Gastrocnemius medialis (tissue), 4 donors: ENCODE measurements around the gene BEST1.

ENCODE experiments used
- POLR2A ChIP-seq, 2 donors: fragments of 450-650 bp; IDR thresholded peaks; one replicate each; pipeline ENCODE4 v1.6.1; 2017; ENCODE audit warnings: antibody characterized with exemption in 2 of 2, mild to moderate bottlenecking in 2 of 2, moderate library complexity in 2 of 2
- TF ChIP-seq, protein P1 (sequence below), 5 experiments: fragments of 450-650 bp in 3 of 5; fragments of 200-600 bp in 2 of 5; sonication (generic) in 2 of 5; IDR thresholded peaks in 4 of 5; conservative IDR thresholded peaks in 1 of 5; 1 replicate in 4 of 5; 2 replicates in 1 of 5; pipeline ENCODE4 v1.5.1; 2016 to 2019; ENCODE audit warnings: antibody characterized with exemption in 5 of 5, mild to moderate bottlenecking in 3 of 5, moderate library complexity in 3 of 5

DNA sequence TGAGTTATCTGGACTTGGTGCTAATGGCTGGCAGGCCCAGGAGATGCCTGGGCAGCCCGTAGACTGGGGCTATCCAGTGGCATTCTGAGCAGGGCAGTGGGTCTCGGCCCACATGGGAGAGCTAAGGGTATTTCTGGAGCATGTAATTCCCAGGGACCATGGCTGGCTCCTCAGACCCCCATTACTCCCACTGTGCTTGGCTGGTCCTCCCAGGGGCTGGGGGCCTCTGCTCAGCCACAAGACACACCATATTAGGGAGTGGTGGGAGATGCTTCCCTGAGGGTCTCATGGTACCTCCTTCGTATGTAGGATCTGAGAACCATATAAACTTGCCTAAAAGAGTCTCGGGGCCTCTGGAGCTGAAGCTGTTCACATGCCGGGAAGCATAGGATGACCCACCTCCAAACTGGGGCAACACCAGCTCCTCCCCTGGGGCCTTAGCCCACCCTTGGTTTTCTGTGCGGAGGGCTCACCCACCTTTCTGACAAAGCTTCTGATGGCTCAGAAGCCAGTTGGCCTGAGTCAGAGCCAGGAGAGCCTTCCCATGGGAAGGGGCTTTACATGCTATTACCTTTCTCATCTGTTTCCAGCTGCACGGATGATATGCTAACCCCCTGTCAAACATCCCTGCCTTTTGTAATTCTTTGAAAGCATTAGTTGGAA is 26.8 kb downstream of the BEST1 start:
- TF ChIP-seq, protein P1, sequence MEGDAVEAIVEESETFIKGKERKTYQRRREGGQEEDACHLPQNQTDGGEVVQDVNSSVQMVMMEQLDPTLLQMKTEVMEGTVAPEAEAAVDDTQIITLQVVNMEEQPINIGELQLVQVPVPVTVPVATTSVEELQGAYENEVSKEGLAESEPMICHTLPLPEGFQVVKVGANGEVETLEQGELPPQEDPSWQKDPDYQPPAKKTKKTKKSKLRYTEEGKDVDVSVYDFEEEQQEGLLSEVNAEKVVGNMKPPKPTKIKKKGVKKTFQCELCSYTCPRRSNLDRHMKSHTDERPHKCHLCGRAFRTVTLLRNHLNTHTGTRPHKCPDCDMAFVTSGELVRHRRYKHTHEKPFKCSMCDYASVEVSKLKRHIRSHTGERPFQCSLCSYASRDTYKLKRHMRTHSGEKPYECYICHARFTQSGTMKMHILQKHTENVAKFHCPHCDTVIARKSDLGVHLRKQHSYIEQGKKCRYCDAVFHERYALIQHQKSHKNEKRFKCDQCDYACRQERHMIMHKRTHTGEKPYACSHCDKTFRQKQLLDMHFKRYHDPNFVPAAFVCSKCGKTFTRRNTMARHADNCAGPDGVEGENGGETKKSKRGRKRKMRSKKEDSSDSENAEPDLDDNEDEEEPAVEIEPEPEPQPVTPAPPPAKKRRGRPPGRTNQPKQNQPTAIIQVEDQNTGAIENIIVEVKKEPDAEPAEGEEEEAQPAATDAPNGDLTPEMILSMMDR (IDR thresholded peaks at IDR 0.05 in 4 of 5, conservative IDR thresholded peaks at IDR 0.05 in 1 of 5): no peak
- no peak for TF ChIP-seq POLR2A (IDR thresholded peaks at IDR 0.05)
